ENCODE data around the gene NHS.

NHS gene

GRCh38 chrX:17529151-17529745 is 154.2 kb downstream of the NHS start:
- no peaks in the 10 kb centered on the region for H3K36me3 ChIP-seq (ENCODE audit: control insufficient read depth in 1 of 2, insufficient read depth in 2 of 2, low read length in 2 of 2)
- H3K9me3 ChIP-seq (ENCODE audit: control insufficient read depth in 1 of 2, low read length in 2 of 2) = no peaks in the 10 kb centered on the region
- H3K9ac ChIP-seq (ENCODE audit: low read depth in 1 of 2, low read length in 2 of 2) = no peak overlapping the region
- no peak overlapping the region for H3K27ac ChIP-seq (ENCODE audit: low read depth, low read length)
- H3K4me3 ChIP-seq (ENCODE audit: low read depth in 1 of 2, low read length in 2 of 2) = no peak overlapping the region
- no peaks in the 10 kb centered on the region for H3K27me3 ChIP-seq (ENCODE audit: control insufficient read depth in 1 of 2, insufficient read depth in 2 of 2, low read length in 2 of 2)
- H3K4me1 ChIP-seq (ENCODE audit: control insufficient read depth in 1 of 2, insufficient read depth in 2 of 2, low read length in 2 of 2) = peaks cover 0 to 6% of the 10 kb centered on the region in 2 donors

- no peaks in the 10 kb centered on the region for H3K9me3 ChIP-seq (ENCODE audit: control insufficient read depth in 1 of 2, low read length in 2 of 2)
- H3K27me3 ChIP-seq (ENCODE audit: control insufficient read depth in 1 of 2, insufficient read depth in 2 of 2, low read length in 2 of 2) = no peaks in the 10 kb centered on the region
Measured at GRCh38 chrX:17531500-17531899, 156.5 kb downstream of the NHS start.

GRCh38 chrX:17535229-17535628 is 160.2 kb downstream of the NHS start:
- H3K4me3 ChIP-seq (ENCODE audit: low read depth in 1 of 2, low read length in 2 of 2) = no peak overlapping the region
- H3K36me3 ChIP-seq (ENCODE audit: control insufficient read depth in 1 of 2, insufficient read depth in 2 of 2, low read length in 2 of 2) = no peaks in the 10 kb centered on the region
- no peak overlapping the region for H3K9ac ChIP-seq (ENCODE audit: low read depth in 1 of 2, low read length in 2 of 2)
- peaks cover 10 to 16% of the 10 kb centered on the region in 2 donors for H3K4me1 ChIP-seq (ENCODE audit: control insufficient read depth in 1 of 2, insufficient read depth in 2 of 2, low read length in 2 of 2)
- H3K9me3 ChIP-seq (ENCODE audit: control insufficient read depth in 1 of 2, low read length in 2 of 2) = no peaks in the 10 kb centered on the region
- no peaks in the 10 kb centered on the region for H3K27me3 ChIP-seq (ENCODE audit: control insufficient read depth in 1 of 2, insufficient read depth in 2 of 2, low read length in 2 of 2)
- no peak overlapping the region for H3K27ac ChIP-seq (ENCODE audit: low read depth, low read length)

More at GRCh38 chrX:17531500-17531899, 156.5 kb downstream of the NHS start:
- Histone ChIP-seq H3K4me1 (ENCODE audit: control insufficient read depth in 1 of 2, insufficient read depth in 2 of 2, low read length in 2 of 2) (peaks cover 0 to 6% of the 10 kb centered on the region in 2 donors), H3K27ac (ENCODE audit: low read depth, low read length) (no peak overlapping the region), H3K4me3 (ENCODE audit: low read depth in 1 of 2, low read length in 2 of 2) (no peak overlapping the region), H3K36me3 (ENCODE audit: control insufficient read depth in 1 of 2, insufficient read depth in 2 of 2, low read length in 2 of 2) (no peaks in the 10 kb centered on the region), H3K9ac (ENCODE audit: low read depth in 1 of 2, low read length in 2 of 2) (no peak overlapping the region)

GRCh38 chrX:17537723-17538243 is 162.8 kb downstream of the NHS start:
- H3K4me3 ChIP-seq (ENCODE audit: low read depth in 1 of 2, low read length in 2 of 2) = no peak overlapping the region
- no peaks in the 10 kb centered on the region for H3K36me3 ChIP-seq (ENCODE audit: control insufficient read depth in 1 of 2, insufficient read depth in 2 of 2, low read length in 2 of 2)
- H3K9me3 ChIP-seq (ENCODE audit: control insufficient read depth in 1 of 2, low read length in 2 of 2) = no peaks in the 10 kb centered on the region
- no peak overlapping the region for H3K9ac ChIP-seq (ENCODE audit: low read depth in 1 of 2, low read length in 2 of 2)
- H3K27ac ChIP-seq (ENCODE audit: low read depth, low read length) = no peak overlapping the region
- H3K4me1 ChIP-seq (ENCODE audit: control insufficient read depth in 1 of 2, insufficient read depth in 2 of 2, low read length in 2 of 2) = peaks cover 10 to 16% of the 10 kb centered on the region in 2 donors
- H3K27me3 ChIP-seq (ENCODE audit: control insufficient read depth in 1 of 2, insufficient read depth in 2 of 2, low read length in 2 of 2) = no peaks in the 10 kb centered on the region

GRCh38 chrX:17542123-17542522 is 167.1 kb downstream of the NHS start:
- Histone ChIP-seq H3K9me3 (ENCODE audit: control insufficient read depth in 1 of 2, low read length in 2 of 2) (no peaks in the 10 kb centered on the region), H3K9ac (ENCODE audit: low read depth in 1 of 2, low read length in 2 of 2) (no peak overlapping the region), H3K36me3 (ENCODE audit: control insufficient read depth in 1 of 2, insufficient read depth in 2 of 2, low read length in 2 of 2) (no peaks in the 10 kb centered on the region), H3K4me1 (ENCODE audit: control insufficient read depth in 1 of 2, insufficient read depth in 2 of 2, low read length in 2 of 2) (peaks cover 10 to 14% of the 10 kb centered on the region in 2 donors), H3K27me3 (ENCODE audit: control insufficient read depth in 1 of 2, insufficient read depth in 2 of 2, low read length in 2 of 2) (no peaks in the 10 kb centered on the region), H3K4me3 (ENCODE audit: low read depth in 1 of 2, low read length in 2 of 2) (no peak overlapping the region), H3K27ac (ENCODE audit: low read depth, low read length) (no peak overlapping the region)

- H3K27ac ChIP-seq (ENCODE audit: low read depth, low read length) = no peak overlapping the region
- H3K4me3 ChIP-seq (ENCODE audit: low read depth in 1 of 2, low read length in 2 of 2) = no peak overlapping the region
- H3K4me1 ChIP-seq (ENCODE audit: control insufficient read depth in 1 of 2, insufficient read depth in 2 of 2, low read length in 2 of 2) = peaks cover 5 to 7% of the 10 kb centered on the region in 2 donors
- no peaks in the 10 kb centered on the region for H3K9me3 ChIP-seq (ENCODE audit: control insufficient read depth in 1 of 2, low read length in 2 of 2)
- no peak overlapping the region for H3K9ac ChIP-seq (ENCODE audit: low read depth in 1 of 2, low read length in 2 of 2)
- H3K36me3 ChIP-seq (ENCODE audit: control insufficient read depth in 1 of 2, insufficient read depth in 2 of 2, low read length in 2 of 2) = no peaks in the 10 kb centered on the region
- no peaks in the 10 kb centered on the region for H3K27me3 ChIP-seq (ENCODE audit: control insufficient read depth in 1 of 2, insufficient read depth in 2 of 2, low read length in 2 of 2)
Measured at GRCh38 chrX:17544821-17545220, 169.8 kb downstream of the NHS start.

GRCh38 chrX:17546356-17546755 is 171.4 kb downstream of the NHS start:
- no peak overlapping the region for H3K27ac ChIP-seq (ENCODE audit: low read depth, low read length)
- H3K36me3 ChIP-seq (ENCODE audit: control insufficient read depth in 1 of 2, insufficient read depth in 2 of 2, low read length in 2 of 2) = no peaks in the 10 kb centered on the region
- no peaks in the 10 kb centered on the region for H3K9me3 ChIP-seq (ENCODE audit: control insufficient read depth in 1 of 2, low read length in 2 of 2)
- no peaks in the 10 kb centered on the region for H3K27me3 ChIP-seq (ENCODE audit: control insufficient read depth in 1 of 2, insufficient read depth in 2 of 2, low read length in 2 of 2)
- no peak overlapping the region for H3K9ac ChIP-seq (ENCODE audit: low read depth in 1 of 2, low read length in 2 of 2)
- no peak overlapping the region for H3K4me3 ChIP-seq (ENCODE audit: low read depth in 1 of 2, low read length in 2 of 2)
- peaks cover 5 to 7% of the 10 kb centered on the region in 2 donors for H3K4me1 ChIP-seq (ENCODE audit: control insufficient read depth in 1 of 2, insufficient read depth in 2 of 2, low read length in 2 of 2)

GRCh38 chrX:17547658-17548057 is 172.7 kb downstream of the NHS start:
- Histone ChIP-seq H3K27ac (ENCODE audit: low read depth, low read length) (no peak overlapping the region), H3K9ac (ENCODE audit: low read depth in 1 of 2, low read length in 2 of 2) (no peak overlapping the region), H3K4me3 (ENCODE audit: low read depth in 1 of 2, low read length in 2 of 2) (no peak overlapping the region), H3K27me3 (ENCODE audit: control insufficient read depth in 1 of 2, insufficient read depth in 2 of 2, low read length in 2 of 2) (no peaks in the 10 kb centered on the region), H3K4me1 (ENCODE audit: control insufficient read depth in 1 of 2, insufficient read depth in 2 of 2, low read length in 2 of 2) (peaks cover 5 to 7% of the 10 kb centered on the region in 2 donors), H3K9me3 (ENCODE audit: control insufficient read depth in 1 of 2, low read length in 2 of 2) (no peaks in the 10 kb centered on the region), H3K36me3 (ENCODE audit: control insufficient read depth in 1 of 2, insufficient read depth in 2 of 2, low read length in 2 of 2) (no peaks in the 10 kb centered on the region)

- H3K9ac ChIP-seq (ENCODE audit: low read depth in 1 of 2, low read length in 2 of 2) = no peak overlapping the region
- no peaks in the 10 kb centered on the region for H3K9me3 ChIP-seq (ENCODE audit: control insufficient read depth in 1 of 2, low read length in 2 of 2)
- H3K27ac ChIP-seq (ENCODE audit: low read depth, low read length) = no peak overlapping the region
- H3K27me3 ChIP-seq (ENCODE audit: control insufficient read depth in 1 of 2, insufficient read depth in 2 of 2, low read length in 2 of 2) = no peaks in the 10 kb centered on the region
- H3K36me3 ChIP-seq (ENCODE audit: control insufficient read depth in 1 of 2, insufficient read depth in 2 of 2, low read length in 2 of 2) = no peaks in the 10 kb centered on the region
- H3K4me3 ChIP-seq (ENCODE audit: low read depth in 1 of 2, low read length in 2 of 2) = no peak overlapping the region
- peaks cover 5 to 11% of the 10 kb centered on the region in 2 donors for H3K4me1 ChIP-seq (ENCODE audit: control insufficient read depth in 1 of 2, insufficient read depth in 2 of 2, low read length in 2 of 2)
Measured at GRCh38 chrX:17549107-17549651, 174.2 kb downstream of the NHS start.

- H3K9ac ChIP-seq (ENCODE audit: low read depth in 1 of 2, low read length in 2 of 2) = no peak overlapping the region
- no peak overlapping the region for H3K4me3 ChIP-seq (ENCODE audit: low read depth in 1 of 2, low read length in 2 of 2)
- no peaks in the 10 kb centered on the region for H3K27me3 ChIP-seq (ENCODE audit: control insufficient read depth in 1 of 2, insufficient read depth in 2 of 2, low read length in 2 of 2)
Measured at GRCh38 chrX:17550011-17550410, 175.0 kb downstream of the NHS start.

More at GRCh38 chrX:17550011-17550410, 175.0 kb downstream of the NHS start:
- Histone ChIP-seq H3K4me1 (ENCODE audit: control insufficient read depth in 1 of 2, insufficient read depth in 2 of 2, low read length in 2 of 2) (peaks cover 5 to 11% of the 10 kb centered on the region in 2 donors), H3K36me3 (ENCODE audit: control insufficient read depth in 1 of 2, insufficient read depth in 2 of 2, low read length in 2 of 2) (no peaks in the 10 kb centered on the region), H3K9me3 (ENCODE audit: control insufficient read depth in 1 of 2, low read length in 2 of 2) (no peaks in the 10 kb centered on the region), H3K27ac (ENCODE audit: low read depth, low read length) (no peak overlapping the region)
